ENCODE data around the gene NPEPL1. TPM values are rescaled to one million over a fixed set of nuclear protein-coding genes. Genes with fewer than 3 reads are reported as not detected.
"Not testable (repeated sequence)": the region's sequence is repeated elsewhere in the genome, so short reads cannot be mapped to it uniquely, and the experiment has no call there.

Gene NPEPL1
- total RNA-seq, 1 experiment from 2014 or later: 1.3 TPM

DNA sequence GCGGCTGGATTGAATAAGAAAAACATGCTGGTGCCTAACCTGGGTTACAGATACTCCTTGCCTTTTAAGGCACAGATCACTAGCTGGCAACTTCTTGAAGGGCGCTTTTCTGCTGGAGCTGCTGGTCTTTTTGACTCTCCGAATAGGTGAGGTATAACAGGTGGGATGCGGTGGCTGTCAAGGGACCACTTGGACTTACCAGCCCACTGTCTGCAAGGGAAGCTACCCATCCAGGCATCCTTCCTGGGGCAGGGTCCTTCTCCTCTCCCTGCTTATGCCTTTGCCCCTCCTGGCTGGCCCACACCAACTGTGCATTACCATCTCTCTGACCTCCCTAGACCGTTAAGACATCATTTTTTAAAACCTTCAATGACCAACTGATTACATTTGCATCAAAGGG lies 57.4 kb downstream of the NPEPL1 start:
- in situ Hi-C loops (cut with HindIII; ENCODE audit: low sequenced_read_pairs): no loop called here
- no peak for DNase-seq (ENCODE audit: low spot score)

DNA sequence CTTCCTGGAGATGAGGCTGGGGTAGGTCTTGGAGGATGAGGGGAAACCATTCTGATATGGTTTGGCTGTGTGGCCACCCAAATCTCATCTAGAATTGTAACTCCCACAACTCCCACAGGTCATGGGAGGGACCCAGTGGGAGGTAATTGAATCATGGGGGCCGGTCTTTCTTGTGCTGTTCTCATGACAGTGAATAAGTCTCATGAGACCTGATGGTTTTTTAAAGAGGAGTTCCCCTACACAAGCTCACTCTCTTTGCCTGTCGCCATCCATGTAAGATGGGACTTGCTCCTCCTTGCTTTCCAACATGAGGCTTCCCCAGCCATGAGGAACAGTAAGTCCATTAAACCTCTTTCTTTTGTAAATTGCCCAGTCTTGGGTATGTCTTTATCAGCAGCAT lies 58.1 kb downstream of the NPEPL1 start:
- DNase-seq (ENCODE audit: low spot score); in situ Hi-C loops (cut with HindIII; ENCODE audit: low sequenced_read_pairs): not testable (repeated sequence)

DNA sequence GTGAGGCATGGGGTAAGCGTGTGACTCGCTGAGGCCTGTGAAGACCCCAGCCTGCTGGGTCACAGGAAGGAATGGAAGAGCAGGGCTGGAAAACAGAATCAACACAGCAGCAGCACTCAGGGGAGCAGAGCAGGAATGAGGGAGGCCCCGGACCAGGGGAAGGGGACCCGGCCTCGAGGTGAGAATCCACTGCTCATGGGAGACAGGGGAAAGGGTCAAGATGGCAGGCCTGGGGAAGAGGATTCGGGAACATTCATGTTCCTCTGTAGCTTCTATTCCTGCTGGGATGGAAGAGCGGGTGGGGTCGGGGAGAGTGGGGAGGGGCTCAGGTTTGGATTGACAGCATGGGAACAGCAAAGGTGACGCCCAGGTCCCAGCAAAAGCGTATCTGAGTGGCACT lies 59.4 kb downstream of the NPEPL1 start:
- DNase-seq (ENCODE audit: low spot score): no peak
- in situ Hi-C loops (cut with HindIII; ENCODE audit: low sequenced_read_pairs): no loop called here

DNA sequence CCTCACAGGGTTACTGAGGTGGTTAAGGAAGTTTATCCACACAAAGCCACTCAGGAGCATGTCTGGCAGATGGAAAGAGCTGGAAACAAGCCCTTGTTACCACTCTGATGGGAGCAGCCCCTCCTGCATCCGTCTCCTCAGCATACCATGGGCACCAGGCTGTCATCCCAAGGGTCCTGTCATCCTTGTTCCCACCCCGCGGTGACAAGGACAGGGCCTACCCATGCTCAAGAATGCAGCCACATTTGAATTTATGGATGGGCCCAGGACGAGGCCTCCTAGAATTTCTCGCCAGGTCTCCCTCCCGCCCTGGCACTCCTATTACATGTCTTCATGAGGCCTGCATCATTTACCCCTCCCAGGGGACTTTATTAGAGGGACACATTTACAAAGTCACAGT lies 60.0 kb downstream of the NPEPL1 start:
- no peak for DNase-seq (ENCODE audit: low spot score)
- in situ Hi-C loops (cut with HindIII; ENCODE audit: low sequenced_read_pairs): no loop called here

- in situ Hi-C loops (cut with HindIII; ENCODE audit: low sequenced_read_pairs): no loop called here
- DNase-seq (ENCODE audit: low spot score): no peak
These were observed 60.8 kb downstream of the NPEPL1 start for GRCh38 chr20:58753267-58753921.

DNA sequence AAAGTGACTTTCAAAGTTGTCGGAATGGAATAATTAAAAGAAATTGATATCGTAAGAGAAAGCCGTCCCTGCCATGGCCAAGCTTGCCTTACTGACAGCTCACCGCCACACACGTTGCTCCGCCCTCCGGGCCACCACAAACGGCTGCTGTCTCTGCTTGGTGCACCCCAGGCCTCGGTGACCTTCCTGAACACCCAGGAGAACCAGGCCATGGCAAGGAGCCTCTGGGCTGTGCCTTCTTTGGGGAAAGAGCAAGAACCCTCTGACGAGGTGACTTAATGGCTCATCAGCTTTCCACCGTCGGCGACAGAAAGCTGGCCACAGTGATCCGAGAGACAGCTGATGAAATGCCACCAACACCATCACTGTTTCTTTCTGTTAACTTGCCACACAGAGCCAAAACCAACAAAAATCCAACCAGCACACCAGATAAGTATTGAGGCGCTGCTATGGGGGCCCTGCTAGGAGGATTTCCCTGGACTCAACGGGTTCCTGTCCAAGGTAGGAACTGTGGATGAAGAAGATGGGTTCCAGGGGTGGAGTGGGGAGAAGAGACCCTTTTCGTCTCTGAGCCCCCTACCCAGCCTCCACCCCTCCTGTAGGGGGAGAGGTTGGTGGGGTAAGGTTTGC lies 61.4 kb downstream of the NPEPL1 start:
- no peak for DNase-seq (ENCODE audit: low spot score)
- in situ Hi-C loops (cut with HindIII; ENCODE audit: low sequenced_read_pairs): no loop called here

- in situ Hi-C loops (cut with HindIII; ENCODE audit: low sequenced_read_pairs): no loop called here
- no peak for DNase-seq (ENCODE audit: low spot score)
These were observed 62.0 kb downstream of the NPEPL1 start for GRCh38 chr20:58754584-58754983.

DNA sequence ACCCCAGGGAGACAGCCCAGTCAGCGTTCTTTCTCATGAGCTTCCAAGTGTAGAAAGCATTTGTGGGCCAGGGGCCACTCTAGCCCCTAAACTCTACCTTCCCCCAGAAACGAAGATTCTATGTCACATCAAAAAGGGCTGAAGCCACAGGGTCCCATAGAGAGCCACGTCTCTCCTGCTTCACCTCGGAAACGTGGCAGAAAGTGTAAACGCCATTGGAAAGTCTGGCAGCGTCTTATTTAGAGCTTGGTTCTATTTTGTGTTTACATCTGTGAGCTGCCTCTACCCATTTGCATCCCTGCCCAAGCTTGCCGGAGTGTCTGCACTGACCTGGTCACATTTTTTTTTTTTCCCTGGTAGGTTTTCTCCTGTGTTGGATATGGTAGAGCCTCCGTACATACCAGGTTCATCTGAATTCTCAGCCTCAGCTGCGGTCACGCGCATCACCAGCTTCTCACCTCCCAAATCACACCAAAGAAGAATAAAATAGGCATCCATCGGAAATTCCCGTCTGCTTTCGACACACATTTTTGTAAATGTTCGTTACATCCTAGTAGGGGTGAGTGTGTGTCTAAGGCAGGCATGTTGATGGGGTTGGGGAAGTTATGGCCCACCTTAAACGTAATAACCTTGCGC lies 62.6 kb downstream of the NPEPL1 start:
- in situ Hi-C loops (cut with HindIII; ENCODE audit: low sequenced_read_pairs): no loop called here
- no peak for DNase-seq (ENCODE audit: low spot score)

- no peak for DNase-seq (ENCODE audit: low spot score)
- in situ Hi-C loops (cut with HindIII; ENCODE audit: low sequenced_read_pairs): no loop called here
These were observed 63.3 kb downstream of the NPEPL1 start for GRCh38 chr20:58755766-58756449.

GRCh38 chr20:58756450-58756775 lies 63.8 kb downstream of the NPEPL1 start:
- in situ Hi-C loops (cut with HindIII; ENCODE audit: low sequenced_read_pairs): no loop called here

GRCh38 chr20:58757647-58758046 lies 65.0 kb downstream of the NPEPL1 start:
- DNase-seq (ENCODE audit: low spot score); in situ Hi-C loops (cut with HindIII; ENCODE audit: low sequenced_read_pairs): not testable (repeated sequence)

More at GRCh38 chr20:58756450-58756775, 63.8 kb downstream of the NPEPL1 start:
- no peak for DNase-seq (ENCODE audit: low spot score)

DNA sequence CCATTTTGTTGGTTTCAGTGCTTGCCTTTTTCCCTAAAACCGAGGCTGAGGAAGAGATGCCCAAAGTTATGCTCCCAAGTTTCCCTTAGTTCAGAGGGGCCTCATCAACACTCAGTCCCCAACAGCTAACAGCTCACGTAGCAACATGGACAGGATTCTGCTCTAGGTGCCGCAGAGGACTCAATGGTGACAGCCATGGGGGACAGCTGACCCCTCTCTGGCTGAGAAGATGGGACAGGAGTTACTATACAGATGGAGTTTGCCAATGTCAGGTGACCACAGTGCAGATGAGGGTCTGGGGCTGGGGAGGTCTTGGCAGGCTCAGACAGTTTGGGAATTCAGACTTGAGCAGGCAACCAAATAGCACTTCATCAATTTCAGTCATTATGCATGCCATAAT lies 67.3 kb downstream of the NPEPL1 start:
- no peak for DNase-seq (ENCODE audit: low spot score)
- in situ Hi-C loops (cut with HindIII; ENCODE audit: low sequenced_read_pairs): no loop called here

GRCh38 chr20:58760856-58761255 lies 68.3 kb downstream of the NPEPL1 start:
- in situ Hi-C loops (cut with HindIII; ENCODE audit: low sequenced_read_pairs): no loop called here
- DNase-seq (ENCODE audit: low spot score): no peak

DNA sequence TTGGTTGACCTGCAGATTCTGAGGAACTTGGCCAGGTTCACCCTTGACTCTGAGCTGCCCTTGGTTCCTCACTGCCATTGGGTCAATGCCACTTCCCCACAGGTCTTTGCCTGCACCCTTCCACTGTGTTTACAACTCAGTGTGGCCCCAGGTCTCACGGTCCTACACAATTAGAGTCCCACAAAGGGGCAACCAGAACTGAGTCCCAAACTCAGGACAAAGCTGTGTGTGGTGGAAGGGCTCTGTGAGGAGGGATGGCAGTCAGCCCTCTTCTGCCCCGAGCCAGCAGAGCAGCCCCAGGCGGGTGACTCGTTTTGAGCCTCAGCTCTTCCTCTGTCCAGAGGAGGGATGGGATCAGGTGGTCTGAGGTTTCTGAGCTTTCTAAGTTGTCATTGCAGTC lies 69.5 kb downstream of the NPEPL1 start:
- in situ Hi-C loops (cut with HindIII; ENCODE audit: low sequenced_read_pairs): no loop called here

DNA sequence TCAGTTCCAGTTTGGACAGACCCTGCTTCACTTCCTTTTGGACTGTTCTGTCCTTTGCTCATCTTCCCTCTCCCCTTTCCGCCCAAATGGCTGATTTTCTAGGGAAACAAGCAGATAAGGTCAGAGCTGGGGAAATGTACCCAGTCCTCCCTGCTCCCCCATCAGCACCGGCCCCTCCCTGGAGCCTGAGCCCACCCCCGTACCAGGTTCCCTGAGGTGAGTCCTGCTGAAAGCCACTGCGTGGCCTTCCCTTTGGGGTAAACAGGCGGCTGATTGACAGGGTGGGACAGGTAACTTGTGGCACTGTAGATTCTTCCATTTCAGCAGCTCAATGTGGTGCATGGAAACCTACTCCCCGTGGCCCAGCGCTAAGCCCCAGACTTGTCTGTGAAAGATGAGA lies 70.5 kb downstream of the NPEPL1 start:
- DNase-seq (ENCODE audit: low spot score): no peak
- in situ Hi-C loops (cut with HindIII; ENCODE audit: low sequenced_read_pairs): no loop called here

More for the DNA sequence above, 69.5 kb downstream of the NPEPL1 start:
- DNase-seq (ENCODE audit: low spot score): no peak

Other genes with a start within 250 kb of the NPEPL1 start
- not detected in 2 replicates for gene APCDD1L, start 177.4 kb upstream of the NPEPL1 start, total RNA-seq (2014; rRNA removed; shearing (Covaris generic))
- 25.5 and 32.3 TPM in 2 replicates for gene STX16, start 41.5 kb upstream of the NPEPL1 start, total RNA-seq (2014; rRNA removed; shearing (Covaris generic))
- gene GNAS-AS1, start 158.1 kb downstream of the NPEPL1 start, total RNA-seq (2014; rRNA removed; shearing (Covaris generic)): not detected in 2 replicates
- gene GNAS, start 159.9 kb downstream of the NPEPL1 start, total RNA-seq (2014; rRNA removed; shearing (Covaris generic)): 580 and 603 TPM in 2 replicates